ENCODE measurements around the gene SOS2.

The SOS2 gene

GRCh38 chr14:50148799-50149198, 82.6 kb downstream of the SOS2 start:
- Histone ChIP-seq H4K20me1 (ENCODE audit: control insufficient read depth, insufficient read depth, low read depth, low read length) (no peaks in the 10 kb centered on the region), H3K4me2 (ENCODE audit: low read length) (no peak overlapping the region), H3K9me2 (replicated peaks; ENCODE audit: control insufficient read depth, low read length) (no peaks in the 10 kb centered on the region), H3F3A (ENCODE audit: control insufficient read depth, insufficient read depth) (no peaks in the 10 kb centered on the region), H3K9me3 (ENCODE audit: control insufficient read depth, insufficient read depth, low read length) (no peaks in the 10 kb centered on the region), H3K36me3 (ENCODE audit: control insufficient read depth, low read length) (no peaks in the 10 kb centered on the region), H3K27ac (ENCODE audit: low read depth, low read length) (no peak overlapping the region), H3K4me1 (ENCODE audit: control insufficient read depth, low read length) (no peaks in the 10 kb centered on the region), H3K4me3 (ENCODE audit: low read length) (no peak overlapping the region), H3K79me2 (ENCODE audit: control insufficient read depth, low read length) (no peaks in the 10 kb centered on the region), H3K27me3 (ENCODE audit: control insufficient read depth, low read length) (no peaks in the 10 kb centered on the region)
- TF ChIP-seq EZH2phosphoT487 (IDR thresholded peaks at IDR 0.05; ENCODE audit: borderline replicate concordance, low read length) = no peak
- TF ChIP-seq CTCF (IDR thresholded peaks at IDR 0.05; ENCODE audit: low read depth, low read length, poor library complexity, severe bottlenecking) = no peak

- H3K27ac ChIP-seq (ENCODE audit: low read depth, low read length) = no peak overlapping the region
- H3K9me3 ChIP-seq (ENCODE audit: control insufficient read depth, insufficient read depth, low read length) = no peaks in the 10 kb centered on the region
- TF ChIP-seq CTCF (IDR thresholded peaks at IDR 0.05; ENCODE audit: low read depth, low read length, poor library complexity, severe bottlenecking) = no peak
- no peak for TF ChIP-seq EZH2phosphoT487 (IDR thresholded peaks at IDR 0.05; ENCODE audit: borderline replicate concordance, low read length)
- H4K20me1 ChIP-seq (ENCODE audit: control insufficient read depth, insufficient read depth, low read depth, low read length) = no peaks in the 10 kb centered on the region
- peaks cover 2% of the 10 kb centered on the region; the same call in 1 of the 2 replicates for H3F3A ChIP-seq (ENCODE audit: control insufficient read depth, insufficient read depth)
- H3K4me3 ChIP-seq (ENCODE audit: low read length) = no peak overlapping the region
- no peaks in the 10 kb centered on the region for H3K27me3 ChIP-seq (ENCODE audit: control insufficient read depth, low read length)
- H3K4me1 ChIP-seq (ENCODE audit: control insufficient read depth, low read length) = no peaks in the 10 kb centered on the region
- H3K36me3 ChIP-seq (ENCODE audit: control insufficient read depth, low read length) = no peaks in the 10 kb centered on the region
- no peaks in the 10 kb centered on the region for H3K9me2 ChIP-seq (replicated peaks; ENCODE audit: control insufficient read depth, low read length)
- no peaks in the 10 kb centered on the region for H3K79me2 ChIP-seq (ENCODE audit: control insufficient read depth, low read length)
- no peak overlapping the region for H3K4me2 ChIP-seq (ENCODE audit: low read length)
Measured at GRCh38 chr14:50139192-50139591, 92.2 kb downstream of the SOS2 start.

- Histone ChIP-seq H3K4me1 (ENCODE audit: control insufficient read depth, low read length) (no peaks in the 10 kb centered on the region), H3K4me3 (ENCODE audit: low read length) (no peak overlapping the region), H3K4me2 (ENCODE audit: low read length) (no peak overlapping the region), H3K27me3 (ENCODE audit: control insufficient read depth, low read length) (no peaks in the 10 kb centered on the region), H3K36me3 (ENCODE audit: control insufficient read depth, low read length) (peaks cover 5% of the 10 kb centered on the region; the same call in 1 of the 2 replicates), H3F3A (ENCODE audit: control insufficient read depth, insufficient read depth) (no peaks in the 10 kb centered on the region), H3K9me3 (ENCODE audit: control insufficient read depth, insufficient read depth, low read length) (no peaks in the 10 kb centered on the region), H4K20me1 (ENCODE audit: control insufficient read depth, insufficient read depth, low read depth, low read length) (no peaks in the 10 kb centered on the region), H3K79me2 (ENCODE audit: control insufficient read depth, low read length) (no peaks in the 10 kb centered on the region), H3K9me2 (replicated peaks; ENCODE audit: control insufficient read depth, low read length) (no peaks in the 10 kb centered on the region), H3K27ac (ENCODE audit: low read depth, low read length) (no peak overlapping the region)
- no peak for TF ChIP-seq CTCF (IDR thresholded peaks at IDR 0.05; ENCODE audit: low read depth, low read length, poor library complexity, severe bottlenecking)
- no peak for TF ChIP-seq EZH2phosphoT487 (IDR thresholded peaks at IDR 0.05; ENCODE audit: borderline replicate concordance, low read length)
Measured at GRCh38 chr14:50127802-50128201, 103.6 kb downstream of the SOS2 start.
